ENCODE measurements around the gene ZNF337.
"Not testable (repeated sequence)": the region's sequence is repeated elsewhere in the genome, so short reads cannot be mapped to it uniquely, and the experiment has no call there.

ZNF337 gene

GRCh38 chr20:25692499-25692898, 4.2 kb downstream of the ZNF337 start:
- no peak for DNase-seq (ENCODE audit: low read depth)

- DNase-seq (ENCODE audit: low read depth), result no peak
Observed at GRCh38 chr20:25690427-25690826, 6.2 kb downstream of the ZNF337 start.

GRCh38 chr20:25686081-25687067, 10.3 kb downstream of the ZNF337 start:
- no peak for DNase-seq (ENCODE audit: low read depth)

- no peak for DNase-seq (ENCODE audit: low read depth)
Observed at GRCh38 chr20:25685276-25686080, 11.2 kb downstream of the ZNF337 start.

- not testable (repeated sequence) for DNase-seq (ENCODE audit: low read depth)
Observed at GRCh38 chr20:25683826-25684225, 12.8 kb downstream of the ZNF337 start.

DNA sequence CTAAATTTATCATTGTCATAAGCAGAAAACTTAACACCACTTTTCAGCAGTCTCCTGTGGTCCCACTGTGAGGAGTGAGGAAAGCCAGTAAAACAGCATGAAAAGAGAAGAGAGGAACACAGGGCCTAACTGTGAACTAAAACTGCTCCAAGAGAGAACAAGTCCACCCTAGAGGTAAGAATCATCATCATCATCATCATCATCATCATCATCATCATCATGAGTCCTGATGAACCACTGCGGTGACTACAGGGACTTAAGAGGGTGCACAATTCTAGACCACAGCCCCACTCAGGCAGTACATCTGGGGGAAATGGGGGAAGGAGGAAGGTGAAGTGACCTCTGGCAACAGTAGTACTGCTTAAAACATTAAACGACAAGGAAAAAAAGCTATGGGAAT, 13.6 kb downstream of the ZNF337 start:
- DNase-seq (ENCODE audit: low read depth), result no peak

- no peak for DNase-seq (ENCODE audit: low read depth)
Observed at GRCh38 chr20:25676164-25676809, 20.4 kb downstream of the ZNF337 start.

- no peak for DNase-seq (ENCODE audit: low read depth)
Observed at GRCh38 chr20:25675161-25675560, 21.5 kb downstream of the ZNF337 start.

DNA sequence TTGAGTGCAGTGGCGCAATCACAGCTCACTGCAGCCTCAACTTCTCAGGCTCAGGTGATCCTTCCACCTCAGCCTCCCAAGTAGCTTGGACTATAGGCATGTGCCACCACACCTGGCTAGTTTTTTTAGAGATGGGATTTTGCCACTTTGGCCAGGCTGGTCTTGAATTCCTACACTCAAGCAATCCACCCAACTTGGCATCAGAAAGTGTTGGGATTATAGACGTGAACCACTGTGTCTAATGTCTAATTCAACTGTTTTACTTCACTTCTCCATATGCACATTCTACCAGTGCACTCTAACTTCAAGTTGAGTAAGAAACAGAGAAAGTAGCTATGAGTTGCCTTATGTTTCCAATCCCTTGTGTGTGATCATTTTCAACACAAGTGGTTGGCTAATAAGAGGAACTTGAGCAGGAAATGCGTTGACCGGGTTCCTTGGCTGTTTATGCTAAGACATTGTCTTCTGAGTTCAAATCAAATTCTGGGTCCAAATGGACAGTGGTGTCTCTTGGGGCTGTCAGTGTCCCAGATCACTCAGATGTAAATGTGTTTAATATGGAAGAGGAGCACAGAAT, 23.9 kb downstream of the ZNF337 start:
- DNase-seq (ENCODE audit: low read depth), result no peak

GRCh38 chr20:25669826-25670422, 26.7 kb downstream of the ZNF337 start:
- no peak for DNase-seq (ENCODE audit: low read depth)

DNA sequence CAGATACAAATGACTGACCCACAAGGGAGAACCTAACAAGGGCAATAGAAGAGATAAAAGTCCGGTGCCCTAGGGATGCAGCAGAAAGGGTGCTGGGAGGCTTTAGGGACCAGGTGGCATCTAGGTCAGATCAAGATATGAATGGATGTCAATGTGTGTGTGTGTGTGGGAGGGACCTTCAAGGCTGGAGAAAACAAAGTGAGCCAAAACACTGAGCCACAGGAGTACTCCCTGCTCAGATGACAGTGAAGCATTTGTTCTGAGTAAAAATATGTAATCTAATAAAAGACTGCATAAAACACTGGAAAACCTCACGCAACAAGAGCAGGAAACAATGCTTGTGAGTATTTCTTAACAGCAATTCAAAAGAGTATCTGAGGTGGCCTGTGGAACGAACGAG, 28.2 kb downstream of the ZNF337 start:
- no peak for DNase-seq (ENCODE audit: low read depth)

DNA sequence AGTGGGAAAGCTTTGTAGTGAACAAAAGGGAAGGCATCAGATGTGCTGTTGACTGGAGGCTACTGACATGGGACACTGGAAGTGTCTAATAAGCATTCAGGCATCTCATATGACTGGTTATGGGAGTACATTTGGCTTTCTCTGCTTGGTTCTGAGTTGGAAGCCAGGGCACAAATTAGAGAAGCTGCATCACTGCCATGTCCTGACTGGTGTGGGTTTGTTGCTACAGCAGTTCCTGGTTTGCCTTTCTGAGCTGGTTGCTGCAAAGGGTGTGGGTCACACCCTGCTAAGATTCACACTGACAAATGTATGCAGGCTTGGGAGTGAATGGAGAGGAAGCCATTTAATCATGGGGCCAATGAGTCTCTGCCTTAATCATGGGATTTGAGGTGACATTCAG, 36.7 kb downstream of the ZNF337 start:
- no peak for DNase-seq (ENCODE audit: low read depth)

DNA sequence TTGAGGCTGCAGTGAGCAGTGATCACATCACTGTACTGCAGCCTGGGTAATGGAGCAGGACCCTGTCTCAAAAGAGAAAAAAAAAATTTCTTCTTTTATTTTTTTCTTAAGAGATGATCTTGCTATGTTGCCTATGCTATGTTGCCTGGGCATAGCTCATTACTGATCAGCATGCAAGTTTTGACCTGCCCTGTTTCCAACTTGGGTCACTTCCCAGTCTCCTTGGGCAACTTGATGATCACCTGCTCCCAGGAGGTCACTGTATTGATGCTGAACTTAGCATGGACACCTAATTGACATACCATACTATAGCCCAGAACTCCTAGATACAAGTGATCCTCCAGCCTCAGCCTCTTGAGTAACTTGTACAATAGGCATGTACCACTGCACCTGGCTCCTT, 42.2 kb downstream of the ZNF337 start:
- DNase-seq (ENCODE audit: low read depth), result no peak

GRCh38 chr20:25652866-25653265, 43.8 kb downstream of the ZNF337 start:
- not testable (repeated sequence) for DNase-seq (ENCODE audit: low read depth)

DNA sequence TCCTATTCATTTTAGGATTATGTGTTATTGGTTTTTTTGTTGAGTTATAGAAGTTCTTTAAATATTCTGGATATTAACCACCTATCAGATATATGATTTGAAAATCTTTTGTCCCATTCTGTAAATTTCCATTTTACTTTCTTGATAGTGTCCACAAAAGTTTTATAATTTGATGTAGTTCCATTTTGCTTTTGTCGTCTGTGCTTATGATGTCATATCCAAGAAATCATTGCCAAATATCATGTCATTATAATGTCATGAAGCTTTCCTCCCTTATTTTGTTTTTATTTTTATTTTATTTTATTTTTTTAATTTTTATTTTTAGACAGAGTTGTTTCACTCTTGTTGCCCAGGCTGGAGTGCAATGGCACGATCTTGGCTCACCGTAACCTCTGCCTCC, 51.8 kb downstream of the ZNF337 start:
- no peak for DNase-seq (ENCODE audit: low read depth)

GRCh38 chr20:25643716-25644115, 52.9 kb downstream of the ZNF337 start:
- DNase-seq (ENCODE audit: low read depth), result no peak

GRCh38 chr20:25637247-25637646, 59.4 kb downstream of the ZNF337 start:
- no peak for DNase-seq (ENCODE audit: low read depth)

DNA sequence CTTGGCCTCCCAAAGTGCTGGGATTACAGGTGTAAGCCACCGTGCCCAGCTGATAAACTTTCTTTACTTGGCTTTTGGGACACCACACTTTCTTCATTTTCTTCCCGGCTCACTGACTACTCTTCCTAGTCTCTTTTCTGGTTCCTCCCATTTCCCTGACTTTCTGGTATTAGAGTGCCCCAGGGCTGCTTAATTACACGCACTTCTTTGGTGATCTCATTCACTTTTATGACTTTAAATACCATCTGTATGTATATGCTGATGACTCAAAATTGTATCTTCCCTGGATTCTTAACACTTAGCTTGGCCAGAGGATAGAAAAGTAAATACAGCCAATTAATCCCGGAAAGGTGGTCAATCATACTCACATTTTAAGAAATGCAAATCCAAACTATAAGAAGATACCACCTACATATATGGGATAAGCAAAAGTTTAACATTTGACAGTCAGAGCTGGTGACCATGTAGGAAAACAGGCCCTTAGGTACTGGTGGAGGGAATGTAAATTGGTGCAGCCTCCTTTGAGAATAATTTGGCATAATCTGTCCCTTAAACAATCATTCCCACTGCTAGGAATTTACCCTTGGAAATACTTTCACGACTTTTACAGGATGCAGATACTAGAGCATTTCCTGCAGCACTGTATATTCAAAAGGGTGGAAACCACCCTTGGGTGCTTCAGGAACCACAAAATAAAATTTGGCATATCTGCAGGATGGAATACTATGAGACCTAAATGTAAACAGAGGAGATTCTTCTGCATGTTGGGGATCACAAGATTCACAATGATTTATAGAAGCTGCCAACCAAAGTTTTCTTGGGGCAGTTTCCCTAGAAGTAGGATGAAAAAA, 63.5 kb downstream of the ZNF337 start:
- DNase-seq (ENCODE audit: low read depth), result no peak

- not testable (repeated sequence) for DNase-seq (ENCODE audit: low read depth)
Observed at GRCh38 chr20:25630615-25631014, 66.0 kb downstream of the ZNF337 start.

DNA sequence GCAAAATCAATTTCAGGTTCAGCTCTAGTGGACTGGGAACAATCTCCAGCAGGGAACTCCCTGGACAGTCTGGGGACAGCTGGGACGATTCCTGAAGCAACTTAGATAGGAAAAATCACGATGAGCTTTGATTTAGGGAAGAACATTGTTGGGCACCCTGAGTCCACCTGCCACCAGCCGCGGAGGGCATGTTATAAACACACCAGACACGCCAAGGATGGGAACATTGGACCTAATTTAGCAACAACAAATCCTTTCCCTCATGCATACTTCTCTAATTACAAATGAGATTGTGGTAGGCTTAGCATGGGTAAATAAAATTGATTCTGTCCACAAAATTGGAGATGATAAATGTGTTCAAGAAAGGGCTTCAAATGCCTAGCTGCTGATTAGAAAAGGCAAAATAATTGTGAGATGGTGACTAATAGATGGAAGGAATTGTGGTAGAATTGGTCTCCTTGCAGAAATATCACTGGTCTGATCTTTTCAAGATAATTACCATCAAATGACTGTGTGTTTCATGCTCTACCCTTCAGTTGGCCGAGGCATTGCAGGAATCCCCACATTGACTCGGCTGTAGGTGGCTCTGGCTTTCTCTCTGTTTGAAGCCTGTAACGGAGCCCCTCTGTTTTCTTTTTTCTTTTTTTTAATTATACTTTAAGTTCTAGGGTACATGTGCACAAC, 66.7 kb downstream of the ZNF337 start:
- DNase-seq (ENCODE audit: low read depth), result no peak

Data from stimulated activated CD8-positive, alpha-beta memory T cell treated with anti-CD3 and anti-CD28 coated beads, Interleukin-12 subunit alpha, Interleukin-12 subunit beta, amount 100 ng/mL, for 4 hours (primary cell).